ENCODE data around the gene CRHR1.

The CRHR1 gene

DNA sequence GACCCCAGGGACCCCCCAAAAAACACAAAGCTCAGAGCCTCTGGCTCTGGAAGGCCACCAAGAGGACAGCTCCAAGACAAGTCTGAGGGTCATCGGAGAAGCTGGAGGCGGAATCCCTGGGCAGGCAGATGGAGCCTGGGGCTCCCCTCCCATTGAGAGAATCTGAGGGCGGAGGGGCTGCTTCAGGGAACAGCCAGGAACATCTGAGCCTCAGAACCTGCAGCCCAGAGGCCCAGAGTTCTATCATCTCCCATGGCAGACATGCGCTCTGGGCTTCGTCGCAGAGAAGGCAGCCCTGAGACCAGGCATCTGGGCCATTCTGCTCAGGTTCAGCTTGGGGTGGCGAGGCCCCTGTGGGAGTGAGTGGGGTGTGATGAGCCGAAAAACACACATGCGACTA lies 53.5 kb downstream of the CRHR1 start:
- in situ Hi-C loops (cut with MboI; ENCODE audit: low pct_unique_long_range_greater_than_20kb, low sequenced_read_pairs) = no loop called here
- no peak for DNase-seq

DNA sequence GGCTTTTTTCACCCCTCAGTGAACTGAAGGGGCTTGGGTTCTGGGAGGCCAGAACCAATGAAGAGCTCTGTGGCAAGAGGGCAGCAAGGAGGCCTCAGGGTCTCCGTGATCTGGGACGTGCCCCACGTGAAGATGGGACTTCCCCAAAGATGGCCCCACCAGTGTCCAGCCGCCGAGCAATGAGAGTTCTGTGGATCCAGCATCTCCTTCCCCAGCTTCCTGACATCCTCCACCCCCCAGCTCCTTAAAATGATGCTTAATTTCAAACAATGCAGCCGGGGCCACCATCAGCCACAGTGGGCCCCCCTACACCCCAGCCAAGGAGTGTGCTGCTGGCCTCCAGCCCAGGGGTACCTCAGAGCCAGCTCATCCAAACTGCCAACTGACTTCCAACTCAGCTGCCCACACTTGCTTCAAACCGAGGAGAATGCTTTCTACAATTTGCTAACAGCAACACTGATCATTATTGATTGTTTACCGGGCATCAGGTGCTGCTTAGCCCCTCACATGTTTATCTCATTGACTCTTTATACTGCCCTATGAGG lies 54.7 kb downstream of the CRHR1 start:
- in situ Hi-C loops (cut with MboI; ENCODE audit: low pct_unique_long_range_greater_than_20kb, low sequenced_read_pairs) = no loop called here

DNA sequence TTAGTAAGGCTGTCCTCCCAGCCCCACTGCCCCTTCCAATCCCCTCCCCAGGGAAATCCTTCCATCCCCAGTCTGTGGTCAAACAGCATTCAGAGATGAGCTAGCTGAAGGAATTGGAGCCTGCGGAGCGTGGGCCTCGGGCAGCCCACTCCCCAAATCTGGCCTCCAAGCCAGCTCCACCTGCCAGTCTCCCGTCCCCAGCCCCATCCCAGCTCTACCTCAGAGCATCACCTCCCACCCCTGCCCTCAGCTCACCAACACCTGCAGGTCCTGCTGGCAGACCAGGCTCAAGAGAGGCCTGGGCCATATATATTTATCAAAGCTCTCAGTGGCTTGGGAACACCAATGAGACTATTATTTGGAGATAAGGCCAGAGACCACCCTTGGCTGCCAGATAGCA lies 55.3 kb downstream of the CRHR1 start:
- DNase-seq = no peak
- in situ Hi-C loops (cut with MboI; ENCODE audit: low pct_unique_long_range_greater_than_20kb, low sequenced_read_pairs) = no loop called here

More for the DNA sequence above, 54.7 kb downstream of the CRHR1 start:
- DNase-seq = no peak

DNA sequence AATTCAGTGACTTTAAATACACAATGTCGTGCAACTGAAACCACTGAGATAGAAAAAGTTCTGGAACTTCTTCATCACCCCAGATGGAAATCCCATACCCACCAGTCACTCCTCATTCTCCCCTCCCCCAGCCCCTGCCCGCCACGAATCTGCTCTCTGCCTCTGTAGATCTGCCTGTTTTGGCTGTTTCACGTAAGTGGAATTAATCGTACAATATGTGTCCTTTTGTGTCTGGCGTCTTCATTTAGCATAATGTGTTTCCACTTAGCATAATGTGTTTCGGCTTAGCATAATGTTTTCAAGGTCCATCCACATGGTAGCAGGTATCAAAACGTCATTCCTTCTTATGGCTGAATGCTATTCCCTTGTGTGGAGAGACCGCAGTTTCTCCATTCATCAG lies 57.1 kb downstream of the CRHR1 start:
- no peak for DNase-seq
- in situ Hi-C loops (cut with MboI; ENCODE audit: low pct_unique_long_range_greater_than_20kb, low sequenced_read_pairs) = no loop called here

DNA sequence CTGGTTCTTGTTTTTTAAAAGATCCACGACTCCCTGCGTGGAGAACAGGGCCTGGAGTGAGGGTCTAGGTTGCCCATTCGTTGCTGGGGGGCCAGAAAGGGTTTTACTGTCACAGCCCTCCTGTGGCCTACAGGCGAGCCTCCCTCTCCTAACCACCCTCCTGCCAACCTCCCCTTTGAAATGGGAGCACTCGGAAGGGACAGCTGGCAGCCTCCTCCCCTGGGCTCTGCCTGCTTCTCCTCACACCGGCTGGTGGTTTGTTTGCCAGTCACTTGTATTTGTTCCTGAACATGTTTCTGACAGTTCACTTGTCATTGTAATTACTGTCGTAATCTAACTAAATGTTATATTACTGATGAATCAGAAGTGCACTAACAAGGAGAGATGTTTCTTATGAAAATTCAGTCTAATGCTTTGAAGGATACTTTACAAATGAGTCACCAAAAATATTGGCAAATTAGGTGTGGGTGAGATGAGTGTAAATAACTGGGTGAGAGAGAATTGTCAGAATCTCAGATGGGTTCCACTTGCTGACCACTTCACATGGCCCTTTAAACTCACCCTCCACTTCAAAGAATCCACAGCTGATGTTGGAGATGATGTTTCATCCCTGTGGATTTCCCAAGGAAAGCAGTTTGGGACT lies 57.9 kb downstream of the CRHR1 start:
- in situ Hi-C loops (cut with MboI; ENCODE audit: low pct_unique_long_range_greater_than_20kb, low sequenced_read_pairs) = no loop called here
- no peak for DNase-seq

DNA sequence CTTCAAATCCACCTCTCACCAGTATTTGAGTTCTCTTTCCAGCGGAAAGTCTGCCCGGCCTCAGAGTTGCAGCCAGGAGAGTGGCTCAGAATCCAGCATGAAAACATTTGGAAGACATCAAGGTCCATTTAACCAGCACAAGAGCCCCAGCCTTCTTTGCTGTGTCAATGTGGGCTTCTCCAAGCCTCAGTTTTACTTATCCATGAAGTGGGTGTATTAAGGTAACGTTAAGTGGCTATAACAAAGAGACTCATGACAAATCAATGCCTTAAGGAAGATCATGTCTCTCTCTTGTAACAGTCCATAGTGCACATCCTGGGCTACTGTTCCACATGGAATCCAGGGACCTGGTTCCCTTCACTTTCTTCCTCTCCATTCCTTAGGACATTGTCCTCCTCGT lies 59.6 kb downstream of the CRHR1 start:
- DNase-seq = no peak
- in situ Hi-C loops (cut with MboI; ENCODE audit: low pct_unique_long_range_greater_than_20kb, low sequenced_read_pairs) = no loop called here

DNA sequence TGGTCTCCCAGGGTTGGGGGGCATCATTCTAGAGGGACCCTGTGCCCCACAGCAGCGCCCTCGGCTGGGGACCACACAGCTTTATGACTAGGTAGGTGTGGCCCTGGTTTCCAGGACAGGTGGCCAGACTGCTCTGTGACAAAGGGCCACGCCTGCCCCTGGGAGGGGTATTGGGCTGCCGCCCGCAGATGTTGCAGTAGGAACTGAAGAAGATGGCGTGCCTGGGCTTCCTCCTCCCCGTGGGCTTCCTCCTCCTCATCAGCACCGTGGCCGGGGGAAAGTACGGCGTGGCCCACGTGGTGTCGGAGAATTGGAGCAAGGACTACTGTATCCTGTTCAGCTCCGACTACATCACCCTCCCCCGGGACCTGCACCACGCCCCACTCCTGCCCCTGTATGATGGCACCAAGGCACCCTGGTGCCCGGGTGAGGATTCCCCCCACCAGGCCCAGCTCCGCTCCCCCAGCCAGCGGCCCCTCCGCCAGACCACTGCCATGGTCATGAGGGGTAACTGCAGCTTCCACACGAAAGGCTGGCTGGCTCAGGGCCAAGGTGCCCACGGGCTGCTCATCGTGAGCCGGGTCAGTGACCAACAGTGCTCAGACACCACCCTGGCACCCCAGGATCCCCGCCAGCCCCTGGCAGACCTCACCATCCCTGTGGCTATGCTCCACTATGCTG lies 60.7 kb downstream of the CRHR1 start, which contains the start of gene SPPL2C:
Gene SPPL2C (plus strand): TSS at position 187 of the 681 bp plus-strand sequence. CDS start 26 bp downstream, at position 213.
- DNase-seq = no peak
- in situ Hi-C loops (cut with MboI; ENCODE audit: low pct_unique_long_range_greater_than_20kb, low sequenced_read_pairs) = no loop called here

DNA sequence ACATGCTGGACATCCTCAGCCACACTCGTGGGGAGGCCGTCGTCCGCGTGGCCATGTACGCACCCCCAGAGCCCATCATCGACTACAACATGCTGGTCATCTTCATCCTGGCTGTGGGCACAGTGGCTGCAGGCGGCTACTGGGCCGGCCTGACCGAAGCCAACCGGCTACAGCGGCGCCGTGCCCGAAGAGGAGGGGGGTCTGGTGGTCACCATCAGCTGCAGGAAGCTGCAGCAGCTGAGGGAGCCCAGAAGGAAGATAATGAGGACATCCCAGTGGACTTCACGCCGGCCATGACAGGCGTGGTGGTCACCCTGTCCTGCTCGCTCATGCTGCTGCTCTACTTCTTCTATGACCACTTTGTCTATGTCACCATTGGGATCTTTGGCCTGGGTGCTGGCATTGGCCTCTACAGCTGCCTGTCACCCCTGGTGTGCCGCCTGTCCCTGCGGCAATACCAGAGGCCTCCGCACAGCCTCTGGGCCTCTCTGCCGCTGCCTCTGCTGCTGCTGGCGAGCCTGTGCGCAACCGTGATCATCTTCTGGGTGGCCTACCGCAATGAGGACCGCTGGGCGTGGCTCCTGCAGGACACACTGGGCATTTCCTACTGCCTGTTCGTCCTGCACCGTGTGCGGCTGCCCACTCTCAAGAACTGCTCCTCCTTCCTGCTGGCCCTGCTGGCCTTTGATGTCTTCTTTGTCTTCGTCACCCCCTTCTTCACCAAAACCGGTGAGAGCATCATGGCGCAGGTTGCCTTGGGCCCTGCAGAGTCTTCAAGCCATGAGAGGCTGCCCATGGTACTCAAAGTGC lies 61.5 kb downstream of the CRHR1 start:
- DNase-seq = no peak
- in situ Hi-C loops (cut with MboI; ENCODE audit: low pct_unique_long_range_greater_than_20kb, low sequenced_read_pairs) = no loop called here

DNA sequence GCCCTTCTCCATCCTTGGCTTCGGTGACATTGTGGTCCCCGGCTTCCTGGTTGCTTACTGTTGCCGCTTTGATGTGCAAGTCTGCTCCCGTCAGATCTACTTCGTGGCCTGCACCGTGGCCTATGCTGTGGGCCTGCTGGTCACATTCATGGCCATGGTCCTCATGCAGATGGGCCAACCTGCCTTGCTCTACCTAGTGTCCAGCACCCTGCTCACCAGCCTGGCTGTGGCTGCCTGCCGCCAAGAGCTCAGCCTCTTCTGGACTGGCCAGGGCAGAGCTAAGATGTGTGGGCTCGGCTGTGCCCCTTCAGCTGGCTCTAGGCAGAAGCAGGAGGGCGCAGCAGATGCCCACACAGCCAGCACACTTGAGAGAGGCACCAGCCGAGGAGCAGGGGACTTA lies 62.1 kb downstream of the CRHR1 start:
- DNase-seq = no peak
- in situ Hi-C loops (cut with MboI; ENCODE audit: low pct_unique_long_range_greater_than_20kb, low sequenced_read_pairs) = no loop called here

DNA sequence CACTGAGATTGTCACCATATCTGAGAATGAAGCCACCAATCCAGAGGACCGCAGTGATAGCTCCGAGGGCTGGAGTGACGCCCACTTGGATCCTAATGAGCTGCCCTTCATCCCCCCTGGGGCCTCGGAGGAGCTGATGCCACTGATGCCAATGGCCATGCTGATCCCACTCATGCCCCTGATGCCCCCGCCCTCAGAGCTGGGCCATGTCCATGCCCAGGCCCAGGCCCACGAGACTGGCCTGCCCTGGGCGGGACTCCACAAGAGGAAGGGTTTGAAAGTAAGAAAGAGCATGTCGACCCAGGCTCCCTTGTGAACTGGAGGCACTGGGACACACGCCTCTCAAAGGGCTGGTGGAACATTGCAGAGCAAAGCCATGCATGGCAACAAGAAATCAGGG lies 62.5 kb downstream of the CRHR1 start:
- no peak for DNase-seq
- in situ Hi-C loops (cut with MboI; ENCODE audit: low pct_unique_long_range_greater_than_20kb, low sequenced_read_pairs) = no loop called here

DNA sequence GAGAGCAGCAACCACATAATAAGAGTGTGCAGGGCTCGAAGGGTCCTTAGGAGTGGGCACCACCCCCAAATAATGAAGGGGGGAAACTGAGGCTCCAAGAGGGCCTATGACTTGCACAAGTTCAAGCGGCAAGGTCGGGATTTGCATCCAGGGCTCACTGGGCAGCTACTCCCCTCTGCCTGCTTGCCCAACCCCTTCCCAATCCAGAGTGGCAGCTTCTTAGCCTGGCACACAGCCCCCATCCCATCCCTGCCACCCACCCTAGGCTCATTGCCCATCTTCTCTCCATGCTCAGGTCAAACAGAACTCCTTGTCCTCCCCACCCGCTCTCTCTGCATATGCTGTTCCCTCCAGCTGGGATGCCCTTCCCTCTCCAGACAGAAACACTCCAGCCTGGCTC lies 63.0 kb downstream of the CRHR1 start:
- in situ Hi-C loops (cut with MboI; ENCODE audit: low pct_unique_long_range_greater_than_20kb, low sequenced_read_pairs) = no loop called here
- DNase-seq = no peak

DNA sequence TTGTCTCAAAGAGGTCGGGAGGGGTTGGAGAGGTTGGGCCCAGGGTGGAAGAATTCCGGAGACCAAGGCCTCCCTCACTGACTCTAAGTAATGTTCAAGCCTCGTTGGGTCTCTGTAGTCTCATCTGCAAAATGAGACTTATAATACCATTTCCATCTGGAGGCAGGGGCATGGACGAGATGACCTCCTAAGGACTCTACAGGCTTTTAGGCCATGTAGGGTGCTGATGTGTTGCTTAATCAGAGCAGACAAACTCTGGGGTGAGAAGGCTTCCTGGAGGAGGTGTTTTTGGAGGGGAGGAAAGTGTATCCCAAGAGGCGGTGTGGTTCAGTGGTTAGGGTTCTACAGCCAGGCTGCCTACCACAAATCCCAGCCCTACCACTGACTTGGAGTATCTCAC lies 63.6 kb downstream of the CRHR1 start:
- in situ Hi-C loops (cut with MboI; ENCODE audit: low pct_unique_long_range_greater_than_20kb, low sequenced_read_pairs) = no loop called here
- no peak for DNase-seq

DNA sequence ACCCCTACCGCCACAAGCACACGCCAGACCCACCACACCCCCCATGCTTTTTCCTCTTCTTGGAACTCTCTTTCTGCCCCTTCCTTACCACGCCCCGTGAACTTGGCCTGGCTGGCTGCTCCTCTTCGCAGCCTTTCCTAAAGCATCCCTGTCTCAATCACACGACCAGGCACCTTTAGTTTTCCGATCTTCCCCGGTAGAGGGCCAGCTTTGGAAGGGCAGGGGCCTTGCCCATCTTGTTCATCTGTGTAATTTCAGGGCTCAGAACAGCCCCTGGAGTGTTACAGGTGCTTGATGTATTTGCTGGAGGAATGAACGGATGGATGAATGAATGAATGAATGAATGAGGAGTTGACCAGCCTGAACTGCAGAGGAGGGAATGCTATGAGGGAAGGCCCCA lies 64.3 kb downstream of the CRHR1 start:
- DNase-seq = no peak
- in situ Hi-C loops (cut with MboI; ENCODE audit: low pct_unique_long_range_greater_than_20kb, low sequenced_read_pairs) = no loop called here

DNA sequence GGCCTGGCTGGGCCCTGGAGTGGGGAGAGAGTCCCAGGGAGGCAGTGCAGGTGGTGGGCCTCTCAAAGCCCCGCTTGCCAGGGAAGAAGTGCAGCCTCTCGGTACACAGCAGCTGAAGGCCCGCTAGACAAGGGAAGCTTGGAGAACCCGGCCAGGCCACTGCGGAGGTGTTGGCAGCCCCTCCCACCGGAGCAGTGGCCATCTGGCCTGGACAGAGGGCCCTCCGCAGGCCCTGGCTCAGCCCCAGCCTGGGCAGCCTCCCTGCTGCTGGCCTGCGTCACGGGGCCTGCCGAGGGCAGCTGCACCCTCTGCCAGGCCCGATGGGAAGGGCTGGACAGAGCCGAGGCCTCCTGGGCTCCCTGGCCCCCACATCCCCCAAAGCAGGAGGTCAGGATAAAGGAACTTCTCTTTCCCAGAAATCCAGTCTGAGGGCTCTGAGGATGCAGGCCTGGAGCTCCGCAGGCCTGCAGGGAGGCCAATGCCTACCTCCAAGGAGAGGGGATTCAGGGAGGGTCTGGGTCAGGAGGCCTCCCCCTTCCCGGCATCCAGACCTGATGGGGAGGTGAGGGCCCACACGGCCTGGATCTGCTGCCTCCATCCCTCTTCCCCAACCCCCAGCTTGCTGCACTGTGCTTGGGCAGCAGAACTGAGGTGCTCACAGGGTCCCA lies 64.9 kb downstream of the CRHR1 start:
- in situ Hi-C loops (cut with MboI; ENCODE audit: low pct_unique_long_range_greater_than_20kb, low sequenced_read_pairs) = no loop called here
- no peak for DNase-seq

DNA sequence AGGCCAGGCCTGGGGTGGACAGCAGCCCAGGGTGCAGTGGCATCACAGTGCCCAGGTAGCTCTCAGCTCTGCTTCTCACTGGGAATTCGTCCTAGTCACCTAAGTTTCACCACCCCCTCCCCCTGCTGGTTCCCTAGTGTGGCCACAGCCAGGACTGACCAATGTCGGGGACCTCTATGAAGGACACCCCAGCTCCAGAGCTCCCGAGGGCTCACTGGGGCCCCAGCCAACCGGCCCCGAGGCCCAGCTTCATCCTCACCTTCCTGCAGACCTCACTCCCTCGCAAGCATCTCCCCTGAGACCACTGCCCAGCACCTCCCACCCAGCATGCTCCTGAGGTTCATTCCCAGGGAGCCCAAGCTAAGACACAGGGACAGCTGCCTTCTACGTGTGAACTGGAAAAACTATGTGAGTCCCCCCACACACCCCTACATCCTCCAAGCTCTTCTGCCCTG lies 65.4 kb downstream of the CRHR1 start:
- in situ Hi-C loops (cut with MboI; ENCODE audit: low pct_unique_long_range_greater_than_20kb, low sequenced_read_pairs) = no loop called here
- DNase-seq = no peak

DNA sequence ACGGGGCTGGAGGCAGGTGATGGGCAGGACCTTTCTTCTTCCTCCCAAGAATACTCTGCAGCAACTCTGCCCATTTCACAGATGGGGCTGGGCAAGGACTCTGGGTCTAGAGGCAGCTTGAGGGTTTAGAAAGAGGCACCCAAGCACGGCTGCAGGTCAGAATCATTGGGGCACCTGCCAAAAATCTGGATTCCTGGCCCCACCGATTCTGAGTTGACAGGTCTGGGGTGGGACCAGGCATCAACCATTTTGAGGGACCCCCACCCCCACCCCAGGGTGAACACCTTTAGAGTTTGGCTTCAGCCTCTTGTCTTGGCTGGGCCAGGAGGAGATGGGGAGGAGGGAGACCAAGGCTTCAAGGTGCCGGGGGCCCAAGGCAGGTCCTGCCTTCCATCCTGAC lies 65.9 kb downstream of the CRHR1 start:
- in situ Hi-C loops (cut with MboI; ENCODE audit: low pct_unique_long_range_greater_than_20kb, low sequenced_read_pairs) = no loop called here
- DNase-seq = no peak

DNA sequence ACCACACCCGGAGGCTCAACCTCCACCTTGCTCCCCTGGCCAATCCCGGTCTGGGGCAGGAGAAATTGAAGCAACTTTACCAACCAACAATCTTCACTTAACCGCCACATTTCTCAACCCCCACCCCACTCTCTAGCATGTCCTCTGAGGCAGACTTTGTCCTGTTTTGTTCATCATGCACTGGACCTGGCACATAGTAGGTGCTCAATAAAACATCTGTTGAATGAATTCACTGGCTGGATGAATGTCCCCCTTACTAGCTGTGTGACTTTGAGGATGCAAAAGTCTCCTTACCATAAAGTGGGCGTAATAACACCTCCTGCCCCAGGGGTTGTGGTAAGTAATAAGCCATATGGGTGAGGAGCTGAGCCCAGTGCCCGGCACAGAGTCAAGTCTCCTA lies 66.3 kb downstream of the CRHR1 start:
- DNase-seq = no peak
- in situ Hi-C loops (cut with MboI; ENCODE audit: low pct_unique_long_range_greater_than_20kb, low sequenced_read_pairs) = no loop called here

DNA sequence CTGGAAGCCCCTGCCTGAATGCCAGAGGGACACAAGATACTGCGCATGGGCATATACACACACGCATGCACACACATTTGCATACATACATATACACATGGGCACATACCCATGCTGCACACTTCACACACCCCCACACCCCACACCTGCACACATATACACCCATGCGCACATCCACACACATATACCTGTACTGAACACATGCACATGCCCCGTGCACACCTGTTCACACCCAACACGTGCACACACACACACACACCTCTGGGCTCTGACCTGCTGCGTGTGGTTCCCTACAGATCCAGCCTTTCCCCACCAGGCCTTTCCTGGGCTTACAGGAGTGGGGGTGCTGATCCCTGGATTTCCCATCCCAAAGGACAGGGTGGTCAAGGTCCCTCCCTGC lies 66.9 kb downstream of the CRHR1 start:
- DNase-seq = no peak
- in situ Hi-C loops (cut with MboI; ENCODE audit: low pct_unique_long_range_greater_than_20kb, low sequenced_read_pairs) = no loop called here

DNA sequence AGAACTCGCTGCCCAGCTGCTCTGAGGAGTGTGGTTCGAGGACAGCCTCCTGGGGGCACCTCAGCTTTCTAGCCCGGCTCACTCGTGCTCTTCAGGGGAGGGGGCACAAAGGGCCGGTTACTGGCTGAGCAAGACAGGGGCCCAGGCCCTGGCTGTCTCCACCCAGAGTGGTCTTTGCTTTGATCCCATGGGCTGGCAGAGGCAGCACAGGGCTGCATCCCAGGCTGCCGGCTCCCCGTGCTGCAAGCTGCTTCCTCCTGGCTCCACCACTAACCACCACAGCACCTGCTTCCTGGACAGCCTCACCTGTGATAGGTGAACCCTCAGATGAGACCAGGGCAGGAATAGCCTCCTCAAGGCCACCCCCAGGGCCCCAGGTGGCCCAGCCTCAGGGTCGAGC lies 67.3 kb downstream of the CRHR1 start:
- no peak for DNase-seq
- in situ Hi-C loops (cut with MboI; ENCODE audit: low pct_unique_long_range_greater_than_20kb, low sequenced_read_pairs) = no loop called here
